Endodermal cell (in vitro differentiated cells): Measurements from ENCODE around the gene ACTN1. TPM values are rescaled to one million over a fixed set of nuclear protein-coding genes. Genes with fewer than 3 reads are reported as not detected.
"Not testable (repeated sequence)": the region's sequence is repeated elsewhere in the genome, so short reads cannot be mapped to it uniquely, and the experiment has no call there.

Source experiments
- DNase-seq: peaks from one replicate; pipeline ENCODE4 v3.0.0-alpha.2; 2017
- H3K27ac ChIP-seq: 2 replicates; pipeline ENCODE4 v1.5.1; 2013; ENCODE audit warnings: mild to moderate bottlenecking, low read depth, low read length, moderate library complexity
- H3K27me3 ChIP-seq: 2 replicates; pipeline ENCODE4 v1.6.1; 2013; ENCODE audit warnings: mild to moderate bottlenecking, low read length, moderate library complexity; ENCODE audit not compliant: insufficient read depth, control insufficient read depth, poor library complexity, severe bottlenecking
- H3K36me3 ChIP-seq: 2 replicates; pipeline ENCODE4 v1.7.0; 2013; ENCODE audit warnings: mild to moderate bottlenecking, low read length, moderate library complexity; ENCODE audit not compliant: control insufficient read depth, insufficient read depth
- H3K4me1 ChIP-seq: one replicate; pipeline ENCODE4 v1.7.0; 2013; ENCODE audit warnings: low read length; ENCODE audit not compliant: control insufficient read depth, insufficient read depth
- H3K4me3 ChIP-seq: 2 replicates; pipeline ENCODE4 v1.5.1; 2013; ENCODE audit warnings: mild to moderate bottlenecking, low read length, moderate library complexity
- H3K9ac ChIP-seq: 2 replicates; pipeline ENCODE4 v1.6.1; 2013; ENCODE audit warnings: mild to moderate bottlenecking, low read length, moderate library complexity; ENCODE audit not compliant: poor library complexity, severe bottlenecking; ENCODE audit errors: extremely low read depth
- H3K9me3 ChIP-seq: 2 replicates; pipeline ENCODE4 v1.6.1; 2013; ENCODE audit warnings: mild to moderate bottlenecking, low read length, moderate library complexity; ENCODE audit not compliant: control insufficient read depth
- H3K27ac Mint-ChIP-seq: 2 replicates; pipeline ENCODE4 v1.8.0; 2020; ENCODE audit warnings: mixed read lengths
- H3K27me3 Mint-ChIP-seq: 2 replicates; pipeline ENCODE4 v1.8.0; 2021; ENCODE audit warnings: mild to moderate bottlenecking, mixed read lengths; ENCODE audit not compliant: insufficient read depth
- H3K36me3 Mint-ChIP-seq: 2 replicates; pipeline ENCODE4 v1.8.0; 2020; ENCODE audit warnings: low read depth, mixed read lengths
- H3K4me1 Mint-ChIP-seq: 2 replicates; pipeline ENCODE4 v1.8.0; 2020; ENCODE audit warnings: mixed read lengths
- H3K4me3 Mint-ChIP-seq: 2 replicates; pipeline ENCODE4 v1.8.0; 2020; ENCODE audit warnings: mild to moderate bottlenecking, moderate library complexity, mixed read lengths
- H3K9me3 Mint-ChIP-seq: 2 replicates; pipeline ENCODE4 v1.8.0; 2020; ENCODE audit warnings: mild to moderate bottlenecking, mixed read lengths
- WGBS, 2 experiments: methylation state at CpG; one replicate each; pipeline versions ENCODE4 v1.1.5 to v1.1.7; 2013; ENCODE audit warnings: missing lambda C conversion rate in 2 of 2, mixed read lengths in 1 of 2; ENCODE audit not compliant: insufficient coverage in 1 of 2, insufficient read length in 1 of 2; 5-methylcytosine and 5-hydroxymethylcytosine counted together
- total RNA-seq, 2 donors: library from RNA; stranded (reverse); fragmentation: NEBNext Ultra II Directional in 1 of 2; extraction: Animal tissue kit (Norgen Biotek cat#: 25700) in 1 of 2; gene quantifications; 2 replicates in 1 of 2; 3 replicates in 1 of 2; pipeline ENCODE4 v1.2.1, GENCODE V29; 2021
- TF ChIP-seq, protein P1 (sequence below): fragments of 200-600 bp; sonication (generic); conservative IDR thresholded peaks from 2 replicates; pipeline ENCODE4 v1.5.0; 2021; ENCODE audit warnings: antibody characterized with exemption, mild to moderate bottlenecking

Gene ACTN1
- total RNA-seq, 2 donors from 2014 or later = 190 to 275 TPM

DNA sequence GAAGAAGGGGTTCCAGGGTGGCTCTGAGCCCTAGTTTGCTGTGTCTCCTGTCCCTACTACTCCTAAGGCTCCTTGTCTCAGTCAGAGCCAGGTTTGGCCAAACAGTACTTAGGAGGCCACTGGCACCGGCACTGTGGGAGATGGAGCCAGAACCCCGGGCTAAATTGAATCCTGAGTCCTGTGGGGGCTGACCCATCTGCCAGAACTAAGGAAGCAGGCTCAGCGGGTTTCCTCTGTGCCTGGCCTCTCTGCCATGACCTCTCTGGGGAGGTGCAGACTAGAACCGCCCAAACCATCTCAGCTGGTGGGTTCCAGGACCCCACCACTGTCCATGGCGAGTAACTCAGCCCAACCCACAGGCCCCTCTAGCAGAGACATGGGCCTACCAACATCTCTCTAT is 5.5 kb downstream of the ACTN1 start:
- peaks cover 81% of the 10 kb centered on the region for H3K36me3 ChIP-seq
- no peaks in the 10 kb centered on the region for H3K9me3 ChIP-seq
- no peaks in the 10 kb centered on the region for H3K27me3 ChIP-seq
- WGBS, 2 experiments = 97 to 98% methylated on average over 5 of the region's 5 CpGs
- H3K27ac Mint-ChIP-seq = no peak overlapping the region
- peaks cover 15% of the 10 kb centered on the region for H3K4me1 ChIP-seq
- no peak overlapping the region for H3K4me3 ChIP-seq
- no peaks in the 10 kb centered on the region for H3K9me3 Mint-ChIP-seq
- H3K4me3 Mint-ChIP-seq = no peak overlapping the region
- DNase-seq = no peak
- no peaks in the 10 kb centered on the region for H3K27me3 Mint-ChIP-seq
- H3K4me1 Mint-ChIP-seq = peaks cover 60% of the 10 kb centered on the region
- H3K9ac ChIP-seq = no peak overlapping the region
- no peak overlapping the region for H3K27ac ChIP-seq
- H3K36me3 Mint-ChIP-seq = peaks cover 46% of the 10 kb centered on the region
- TF ChIP-seq, protein P1, sequence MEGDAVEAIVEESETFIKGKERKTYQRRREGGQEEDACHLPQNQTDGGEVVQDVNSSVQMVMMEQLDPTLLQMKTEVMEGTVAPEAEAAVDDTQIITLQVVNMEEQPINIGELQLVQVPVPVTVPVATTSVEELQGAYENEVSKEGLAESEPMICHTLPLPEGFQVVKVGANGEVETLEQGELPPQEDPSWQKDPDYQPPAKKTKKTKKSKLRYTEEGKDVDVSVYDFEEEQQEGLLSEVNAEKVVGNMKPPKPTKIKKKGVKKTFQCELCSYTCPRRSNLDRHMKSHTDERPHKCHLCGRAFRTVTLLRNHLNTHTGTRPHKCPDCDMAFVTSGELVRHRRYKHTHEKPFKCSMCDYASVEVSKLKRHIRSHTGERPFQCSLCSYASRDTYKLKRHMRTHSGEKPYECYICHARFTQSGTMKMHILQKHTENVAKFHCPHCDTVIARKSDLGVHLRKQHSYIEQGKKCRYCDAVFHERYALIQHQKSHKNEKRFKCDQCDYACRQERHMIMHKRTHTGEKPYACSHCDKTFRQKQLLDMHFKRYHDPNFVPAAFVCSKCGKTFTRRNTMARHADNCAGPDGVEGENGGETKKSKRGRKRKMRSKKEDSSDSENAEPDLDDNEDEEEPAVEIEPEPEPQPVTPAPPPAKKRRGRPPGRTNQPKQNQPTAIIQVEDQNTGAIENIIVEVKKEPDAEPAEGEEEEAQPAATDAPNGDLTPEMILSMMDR = no peak

DNA sequence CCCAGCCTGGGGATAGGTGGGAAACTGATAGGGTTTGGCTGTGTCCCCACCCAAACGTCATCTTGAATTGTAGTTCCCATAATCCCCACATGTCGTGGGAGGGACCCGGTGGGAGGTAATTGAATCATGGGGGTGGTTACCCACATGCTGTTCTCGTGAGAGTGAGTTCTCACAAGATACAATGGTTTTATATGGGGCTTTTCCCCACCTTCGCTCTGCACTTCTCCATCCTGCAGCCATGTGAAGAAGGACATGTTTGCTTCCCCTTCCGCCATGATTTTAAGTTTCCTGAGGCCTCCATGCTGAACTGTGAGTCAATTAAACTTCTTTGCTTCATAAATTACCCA is 5.9 kb downstream of the ACTN1 start:
- DNase-seq = peak; percentile 50
- Mint-ChIP-seq H3K36me3 (peaks cover 46% of the 10 kb centered on the region), H3K4me1 (peaks cover 63% of the 10 kb centered on the region)
- not testable (repeated sequence) for H3K27me3 Mint-ChIP-seq, H3K4me3 ChIP-seq, H3K9me3 ChIP-seq, H3K27ac Mint-ChIP-seq, H3K27ac ChIP-seq, H3K27me3 ChIP-seq, H3K9me3 Mint-ChIP-seq, H3K4me3 Mint-ChIP-seq, H3K9ac ChIP-seq
- WGBS, 2 experiments = 87 to 100% methylated on average over 3 to 6 of the region's 6 CpGs
- Histone ChIP-seq H3K36me3 (peaks cover 84% of the 10 kb centered on the region), H3K4me1 (peaks cover 16% of the 10 kb centered on the region)

DNA sequence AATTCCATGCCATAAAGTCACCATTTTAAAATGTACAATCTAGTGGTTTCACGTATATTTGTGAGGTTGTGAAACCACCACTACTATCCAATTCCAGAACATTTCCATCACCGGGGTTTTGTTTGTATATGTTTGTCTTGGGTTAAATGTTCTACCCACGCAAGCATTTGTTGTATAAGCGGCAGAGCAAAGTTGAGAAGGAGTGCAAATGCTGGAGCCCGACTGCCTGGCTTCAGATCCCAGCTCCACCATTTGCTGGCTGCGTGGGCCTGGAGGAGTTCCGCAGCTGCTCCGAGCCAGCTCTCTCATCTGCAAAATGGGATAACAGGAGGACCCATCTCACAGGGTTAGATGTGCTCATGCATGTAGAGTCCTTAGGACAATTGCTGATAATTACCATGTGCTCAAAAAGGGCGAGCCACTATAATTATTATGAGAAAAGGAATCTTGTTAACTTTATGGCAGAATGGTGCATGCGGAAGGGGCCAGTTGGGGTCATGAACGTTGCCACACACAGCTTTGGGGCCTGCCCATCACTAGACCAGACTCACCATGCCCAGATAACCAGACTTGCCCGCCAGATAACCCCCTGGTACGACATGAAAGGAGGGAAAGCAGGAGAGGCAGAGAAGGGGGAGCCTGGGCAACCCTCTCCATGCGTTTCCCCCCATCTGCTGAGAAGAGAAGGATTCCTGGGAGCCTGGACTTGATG is 6.4 kb downstream of the ACTN1 start:
- Mint-ChIP-seq H3K4me3 (no peak overlapping the region), H3K27ac (no peak overlapping the region), H3K4me1 (peaks cover 68% of the 10 kb centered on the region), H3K9me3 (no peaks in the 10 kb centered on the region), H3K36me3 (peaks cover 46% of the 10 kb centered on the region), H3K27me3 (no peaks in the 10 kb centered on the region)
- TF ChIP-seq, protein P1 = no peak
- Histone ChIP-seq H3K36me3 (peaks cover 90% of the 10 kb centered on the region), H3K27me3 (no peaks in the 10 kb centered on the region), H3K4me3 (no peak overlapping the region), H3K4me1 (peaks cover 16% of the 10 kb centered on the region), H3K27ac (no peak overlapping the region), H3K9ac (no peak overlapping the region), H3K9me3 (no peaks in the 10 kb centered on the region)
- 95 to 100% methylated on average over 5 to 13 of the region's 14 CpGs for WGBS, 2 experiments
- DNase-seq = no peak
